NCI-H1048 (cell line): ENCODE data around the gene GCC2.
A peak's percentile ranks its signal among the peaks of the same experiment; 100 is the strongest.
"Not testable (repeated sequence)": the region's sequence is repeated elsewhere in the genome, so short reads cannot be mapped to it uniquely, and the experiment has no call there.

ENCODE experiments used
- DNase-seq: peaks from one replicate; lab custom pipeline; 2025; lab: John Stamatoyannopoulos, UW

Gene GCC2

GRCh38 chr2:108525258-108525657, 76.3 kb downstream of the GCC2 start:
- not testable (repeated sequence) for DNase-seq

GRCh38 chr2:108531674-108532055, 82.7 kb downstream of the GCC2 start:
- DNase-seq: no peak

DNA sequence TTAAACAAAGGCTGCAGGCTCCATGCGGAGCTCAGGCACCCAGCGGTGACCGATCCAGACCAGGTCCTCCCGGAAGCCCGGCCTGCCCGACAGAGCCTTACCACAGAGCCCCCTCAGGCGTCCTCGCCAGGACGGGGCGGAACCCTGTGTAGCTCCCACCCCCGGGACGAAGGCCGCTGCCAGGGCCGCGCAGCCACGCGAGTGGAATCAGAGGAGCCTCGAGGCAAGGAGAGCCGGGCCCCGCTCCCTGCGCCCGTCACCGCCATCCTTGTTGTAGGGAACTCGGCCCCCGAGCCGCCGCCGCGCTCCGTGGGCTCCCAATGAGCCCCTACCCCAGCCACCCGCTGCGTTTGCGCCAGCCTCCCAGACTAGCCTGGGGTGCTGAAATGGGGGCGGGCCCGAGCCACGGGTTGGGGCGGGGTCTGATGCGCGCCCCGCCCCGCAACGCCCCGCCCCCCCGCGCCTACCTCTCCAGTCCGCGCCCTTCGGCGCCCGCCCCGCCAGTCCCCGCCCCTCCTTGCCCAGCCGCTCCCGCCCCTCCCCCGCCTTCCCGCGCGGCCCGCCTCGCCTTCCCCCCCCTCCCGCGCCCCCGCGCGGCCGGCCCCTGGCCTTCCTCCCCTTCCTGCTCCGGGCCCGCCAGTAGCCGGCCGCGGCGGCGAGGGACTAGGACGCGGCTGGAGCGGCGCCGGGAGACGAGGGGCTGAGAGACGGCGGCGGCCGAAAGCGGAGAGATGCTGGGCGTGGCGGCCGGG, 85.0 kb downstream of the GCC2 start, which contains the start of gene LIMS1:
LIMS1 (plus strand) TSS at position 639 of the 752 bp plus-strand sequence; CDS start at position 732, 93 bp downstream.
- DNase-seq: peak; percentile 48

DNA sequence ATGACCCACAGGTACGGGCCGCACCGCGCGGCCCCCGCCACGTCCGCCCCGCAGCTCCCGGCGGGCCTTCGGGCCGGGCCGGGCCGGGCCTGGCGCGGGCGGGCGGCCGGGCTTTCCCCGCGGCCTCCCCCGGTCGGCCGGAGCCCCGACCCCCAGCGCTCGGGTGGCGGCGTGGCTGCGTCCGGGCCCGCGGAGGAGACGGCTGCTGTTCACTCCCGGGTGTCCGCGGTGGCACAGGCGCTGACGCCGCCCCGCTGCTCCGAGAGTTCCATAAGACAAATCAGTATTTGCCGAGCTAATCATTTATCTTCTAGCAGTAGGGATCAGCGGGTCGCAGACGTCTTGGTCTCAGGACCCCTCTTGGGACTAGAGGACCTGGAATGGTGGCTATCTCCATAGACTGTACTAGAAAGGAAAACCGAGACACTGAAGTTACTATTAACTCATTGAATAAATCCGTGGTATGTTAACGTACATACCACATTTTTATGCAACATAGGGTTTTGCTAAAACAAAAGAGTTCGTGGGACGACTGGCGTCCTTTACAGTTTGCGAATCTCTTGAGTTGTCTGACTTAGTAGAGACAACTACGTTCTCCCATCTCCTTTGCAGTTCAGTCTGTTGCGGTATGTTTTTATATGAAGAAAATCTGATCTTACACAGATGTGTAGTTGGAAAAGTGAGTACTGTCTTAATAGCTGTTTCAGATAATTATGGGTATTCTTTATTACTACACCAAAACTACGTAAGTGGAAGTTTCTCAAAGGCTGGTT, 85.8 kb downstream of the GCC2 start:
- DNase-seq: no peak

DNA sequence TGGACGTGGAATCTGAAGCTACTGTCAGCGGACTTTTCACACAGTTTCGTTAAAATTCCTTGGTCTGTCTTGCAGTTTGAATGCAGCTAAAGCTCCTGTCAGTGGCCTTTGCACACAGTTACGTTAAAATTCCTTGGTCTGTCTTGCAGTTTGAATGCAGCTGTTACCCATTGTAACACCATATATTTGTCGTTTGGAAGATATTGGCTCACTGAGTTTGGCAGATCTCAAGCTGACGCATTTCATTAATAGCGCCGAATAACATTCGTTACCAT, 86.3 kb downstream of the GCC2 start:
- DNase-seq: no peak

GRCh38 chr2:108536133-108536780, 87.3 kb downstream of the GCC2 start:
- no peak for DNase-seq

DNA sequence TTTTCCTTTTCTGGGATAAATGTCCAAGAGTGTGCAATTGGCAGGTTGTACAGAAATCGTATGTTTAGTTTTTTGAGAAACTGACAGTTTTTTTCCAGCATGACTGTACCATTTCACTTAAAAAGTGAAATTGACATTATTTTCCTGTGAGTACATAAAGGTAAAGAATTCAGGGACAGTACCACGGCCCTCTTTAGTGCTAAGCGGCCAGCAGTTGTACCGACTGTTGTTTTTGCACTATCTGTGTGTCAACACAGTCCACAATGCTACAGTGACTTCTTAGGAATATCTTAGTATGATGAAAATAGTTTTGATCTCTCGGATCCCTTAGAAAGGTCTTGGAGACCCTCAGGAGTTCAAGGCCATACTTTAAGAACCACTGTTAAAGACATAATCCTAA, 87.9 kb downstream of the GCC2 start:
- no peak for DNase-seq

DNA sequence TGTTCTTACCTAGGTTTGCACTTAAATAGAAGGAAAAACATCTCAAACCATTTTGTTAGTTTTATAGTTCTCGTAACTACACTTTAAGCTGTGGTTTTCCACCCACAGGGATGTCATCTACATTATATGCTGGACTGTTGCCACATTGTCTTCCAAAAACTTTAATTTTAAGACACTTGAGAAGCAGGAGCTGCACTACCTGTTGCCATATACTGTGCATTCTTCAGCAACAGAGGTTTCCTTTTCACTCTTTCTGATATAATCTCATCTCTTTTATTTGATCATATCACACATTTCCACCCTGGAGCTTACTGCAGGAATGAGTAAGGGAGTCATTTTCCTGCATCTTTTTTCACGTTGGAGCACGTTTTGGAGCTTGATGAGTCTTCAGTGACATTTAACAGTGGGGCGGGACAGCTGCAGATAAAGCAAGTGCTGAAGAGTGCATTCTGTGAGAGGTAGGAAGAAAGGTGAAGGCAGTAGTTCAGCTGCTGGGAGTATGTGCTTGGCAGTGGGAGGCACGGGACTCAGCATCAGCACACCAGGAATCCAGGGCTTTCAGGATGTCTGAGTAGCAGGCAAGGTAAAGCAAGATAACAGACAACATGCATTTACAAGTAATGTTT, 89.1 kb downstream of the GCC2 start:
- no peak for DNase-seq

DNA sequence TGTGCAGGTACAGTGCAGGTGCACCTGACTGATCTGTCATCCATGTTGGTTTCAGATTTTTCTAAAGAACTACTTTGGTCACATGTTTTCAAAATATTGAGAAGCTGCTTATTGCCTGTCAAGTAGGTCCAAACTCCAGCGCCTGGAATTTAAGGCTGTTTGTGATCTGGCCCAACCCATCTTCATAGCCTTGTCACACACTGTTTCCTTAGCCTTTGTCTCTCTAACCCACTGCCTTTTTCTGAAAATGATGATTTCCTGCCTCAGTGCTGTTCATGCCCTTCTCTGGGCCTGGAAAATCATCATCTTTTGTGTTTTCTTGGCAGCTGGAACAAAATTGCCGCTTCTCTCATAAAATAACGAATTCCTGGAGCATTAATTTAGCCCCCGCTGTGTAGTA, 92.4 kb downstream of the GCC2 start:
- DNase-seq: no peak

DNA sequence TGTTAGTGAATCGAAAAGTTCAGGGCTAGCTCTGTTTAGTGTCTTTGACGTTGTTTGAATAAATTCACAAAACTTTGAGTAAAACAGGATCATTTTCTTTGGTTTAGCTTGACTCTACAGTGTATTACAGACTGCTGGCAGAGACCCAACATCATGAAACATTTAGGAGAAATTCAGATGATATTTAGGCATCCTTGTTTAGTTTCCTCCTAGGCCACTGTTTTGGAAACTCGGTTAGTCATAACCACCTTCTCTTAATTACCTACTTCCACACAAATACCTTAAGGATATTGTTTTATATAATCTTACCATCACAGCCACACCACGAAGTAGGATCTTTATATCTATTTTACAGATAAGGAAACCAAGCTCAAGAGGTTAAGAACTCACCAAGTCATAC, 93.1 kb downstream of the GCC2 start:
- DNase-seq: no peak

- DNase-seq: no peak
Observed at GRCh38 chr2:108547606-108548005, 98.6 kb downstream of the GCC2 start.

- no peak for DNase-seq
Observed at GRCh38 chr2:108548208-108549003, 99.4 kb downstream of the GCC2 start.

DNA sequence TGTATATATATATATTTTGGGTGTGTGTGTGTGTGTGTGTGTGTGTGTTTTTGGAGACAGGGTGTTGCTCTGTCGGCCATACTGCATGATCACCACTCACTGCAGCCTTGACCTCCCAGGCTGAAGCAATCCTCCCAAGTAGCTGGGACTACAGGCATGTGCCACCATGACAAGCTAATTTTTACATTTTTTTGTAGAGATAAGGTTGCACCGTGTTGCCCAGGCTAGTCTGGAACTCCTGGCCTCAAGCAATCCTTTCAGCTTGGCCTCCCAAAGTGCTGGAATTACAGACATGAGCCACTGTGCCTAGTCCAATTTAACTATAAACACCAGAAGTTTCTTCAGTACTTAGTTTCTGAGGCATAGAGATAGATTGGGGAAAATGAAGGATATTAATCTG, 103.6 kb downstream of the GCC2 start:
- DNase-seq: no peak

DNA sequence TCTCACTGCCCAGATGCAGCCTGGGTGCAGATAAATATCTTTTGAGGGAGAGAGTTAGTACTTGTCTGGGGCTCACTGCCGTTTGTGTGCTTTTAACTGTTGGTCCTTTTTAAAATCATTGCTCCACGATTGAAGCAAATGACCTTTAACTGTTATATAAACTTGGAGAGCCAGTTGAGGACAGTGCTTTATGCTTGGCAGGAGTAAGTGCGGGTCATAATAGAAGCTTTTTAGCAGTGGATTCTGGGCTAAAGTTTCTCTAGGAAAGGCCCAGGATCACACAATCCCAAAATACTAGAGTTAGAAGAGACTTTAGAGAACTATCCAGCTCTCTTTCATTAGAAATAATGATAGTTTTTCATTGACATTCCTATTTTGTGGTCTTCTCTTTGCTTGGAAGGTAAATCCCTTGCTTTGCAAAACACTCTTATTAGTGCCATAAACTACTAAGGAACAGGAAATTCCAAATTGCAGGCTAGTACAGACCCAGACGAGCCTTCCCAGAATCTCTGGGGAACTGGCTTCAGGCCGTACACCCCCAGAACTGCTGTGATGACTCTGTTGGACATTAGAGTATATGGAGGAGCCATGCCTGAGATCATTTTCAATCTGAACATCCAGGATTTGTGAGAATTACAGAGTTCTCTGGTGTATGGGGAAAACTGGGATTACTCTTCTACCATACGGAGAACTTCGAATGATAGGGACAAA, 104.4 kb downstream of the GCC2 start:
- no peak for DNase-seq

GRCh38 chr2:108554528-108554927, 105.5 kb downstream of the GCC2 start:
- DNase-seq: no peak

- DNase-seq: no peak
Observed at GRCh38 chr2:108555572-108555971, 106.6 kb downstream of the GCC2 start.

GRCh38 chr2:108556581-108556980, 107.6 kb downstream of the GCC2 start:
- DNase-seq: not testable (repeated sequence)
